SU-DHL-6 (cell line): ENCODE data around the gene NIPSNAP3A.

Experiments used
- H2AFZ ChIP-seq: fragments of 200-600 bp; sonication (generic); 2 replicates; pipeline ENCODE4 v1.6.1; 2014; ENCODE audit warnings: low read depth, mild to moderate bottlenecking, moderate library complexity, mixed read lengths, antibody characterized with exemption, low read length; ENCODE audit not compliant: severe bottlenecking
- H3F3A ChIP-seq: fragments of 200-600 bp; shearing (Covaris generic); 2 replicates; pipeline ENCODE4 v1.6.0; 2016; ENCODE audit warnings: antibody characterized with exemption, mild to moderate bottlenecking; ENCODE audit not compliant: insufficient read depth
- H3K27ac ChIP-seq: fragments of 200-600 bp; sonication (generic); 2 replicates; pipeline ENCODE4 v1.5.1; 2016; ENCODE audit warnings: low read depth, mild to moderate bottlenecking, low read length, moderate library complexity, mixed read lengths
- H3K27me3 ChIP-seq: fragments of 200-600 bp; sonication (generic), shearing (Covaris generic); 2 replicates; pipeline ENCODE4 v1.6.0; 2014; ENCODE audit warnings: mild to moderate bottlenecking, low read length
- H3K36me3 ChIP-seq: fragments of 200-600 bp; sonication (generic); 2 replicates; pipeline ENCODE4 v1.6.1; 2014; ENCODE audit warnings: mild to moderate bottlenecking, low read length, mixed read lengths
- H3K4me2 ChIP-seq: fragments of 300-600, 200-600 bp; shearing (Covaris generic), sonication (generic); 2 replicates; pipeline ENCODE4 v1.6.0; 2014; ENCODE audit warnings: low read length, low read depth, mild to moderate bottlenecking; ENCODE audit not compliant: poor library complexity, severe bottlenecking
- H3K4me3 ChIP-seq: fragments of 200-600 bp; sonication (generic); 2 replicates; pipeline ENCODE4 v1.5.1; 2014; ENCODE audit warnings: antibody characterized with exemption, low read length, mild to moderate bottlenecking, mixed read lengths; ENCODE audit not compliant: insufficient read depth, poor library complexity, severe bottlenecking
- H3K79me2 ChIP-seq: fragments of 200-600 bp; sonication (generic); 2 replicates; pipeline ENCODE4 v1.6.1; 2014; ENCODE audit warnings: mild to moderate bottlenecking, low read length, moderate library complexity; ENCODE audit not compliant: insufficient read depth
- H3K9ac ChIP-seq: fragments of 200-600 bp; sonication (generic); 2 replicates; pipeline ENCODE4 v1.7.0; 2014; ENCODE audit warnings: mild to moderate bottlenecking, low read length
- H3K9me2 ChIP-seq: fragments of 200-600 bp; sonication (generic); replicated peaks from 2 replicates; pipeline ENCODE4 v1.6.1; 2014; ENCODE audit warnings: low read length; ENCODE audit not compliant: insufficient read depth
- H3K9me3 ChIP-seq: fragments of 200-600 bp; sonication (generic); 2 replicates; pipeline ENCODE4 v1.6.1; 2014; ENCODE audit warnings: low read length, mixed read lengths; ENCODE audit not compliant: insufficient read depth
- H4K20me1 ChIP-seq: fragments of 200-600 bp; sonication (generic); 2 replicates; pipeline ENCODE4 v1.6.1; 2014; ENCODE audit warnings: low read depth, mild to moderate bottlenecking, antibody characterized with exemption, low read length, moderate library complexity, mixed read lengths
- EZH2phosphoT487 ChIP-seq: fragments of 200-600 bp; sonication (generic), shearing (Covaris generic); conservative IDR thresholded peaks from 2 replicates; pipeline ENCODE4 v1.6.1; 2018; ENCODE audit warnings: mild to moderate bottlenecking, antibody characterized with exemption, low read length, moderate library complexity, mixed read lengths
- TF ChIP-seq, protein P1 (sequence below): fragments of 200-600 bp; sonication (generic); IDR thresholded peaks from one replicate; pipeline ENCODE4 v1.5.1; 2017; ENCODE audit warnings: antibody characterized with exemption, mild to moderate bottlenecking, low read length, moderate library complexity; ENCODE audit not compliant: insufficient read depth, poor library complexity, severe bottlenecking

The NIPSNAP3A gene

GRCh38 chr9:104787306-104788015 lies 40.0 kb downstream of the NIPSNAP3A start:
- H4K20me1 ChIP-seq: no peaks in the 10 kb centered on the region
- H3K9me2 ChIP-seq: no peaks in the 10 kb centered on the region
- no peak overlapping the region for H3K9ac ChIP-seq
- H3K79me2 ChIP-seq: no peaks in the 10 kb centered on the region
- no peak overlapping the region for H2AFZ ChIP-seq
- TF ChIP-seq EZH2phosphoT487: no peak
- TF ChIP-seq, protein P1, sequence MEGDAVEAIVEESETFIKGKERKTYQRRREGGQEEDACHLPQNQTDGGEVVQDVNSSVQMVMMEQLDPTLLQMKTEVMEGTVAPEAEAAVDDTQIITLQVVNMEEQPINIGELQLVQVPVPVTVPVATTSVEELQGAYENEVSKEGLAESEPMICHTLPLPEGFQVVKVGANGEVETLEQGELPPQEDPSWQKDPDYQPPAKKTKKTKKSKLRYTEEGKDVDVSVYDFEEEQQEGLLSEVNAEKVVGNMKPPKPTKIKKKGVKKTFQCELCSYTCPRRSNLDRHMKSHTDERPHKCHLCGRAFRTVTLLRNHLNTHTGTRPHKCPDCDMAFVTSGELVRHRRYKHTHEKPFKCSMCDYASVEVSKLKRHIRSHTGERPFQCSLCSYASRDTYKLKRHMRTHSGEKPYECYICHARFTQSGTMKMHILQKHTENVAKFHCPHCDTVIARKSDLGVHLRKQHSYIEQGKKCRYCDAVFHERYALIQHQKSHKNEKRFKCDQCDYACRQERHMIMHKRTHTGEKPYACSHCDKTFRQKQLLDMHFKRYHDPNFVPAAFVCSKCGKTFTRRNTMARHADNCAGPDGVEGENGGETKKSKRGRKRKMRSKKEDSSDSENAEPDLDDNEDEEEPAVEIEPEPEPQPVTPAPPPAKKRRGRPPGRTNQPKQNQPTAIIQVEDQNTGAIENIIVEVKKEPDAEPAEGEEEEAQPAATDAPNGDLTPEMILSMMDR: no peak
- H3K36me3 ChIP-seq: no peaks in the 10 kb centered on the region
- H3K9me3 ChIP-seq: no peaks in the 10 kb centered on the region
- no peak overlapping the region for H3K4me2 ChIP-seq
- H3K4me3 ChIP-seq: no peak overlapping the region
- no peak overlapping the region for H3K27ac ChIP-seq
- H3K27me3 ChIP-seq: no peaks in the 10 kb centered on the region
- H3F3A ChIP-seq: no peaks in the 10 kb centered on the region

GRCh38 chr9:104788251-104788650 lies 40.8 kb downstream of the NIPSNAP3A start:
- no peak overlapping the region for H3K4me3 ChIP-seq
- no peak for TF ChIP-seq EZH2phosphoT487
- TF ChIP-seq, protein P1: no peak
- H3K27me3 ChIP-seq: no peaks in the 10 kb centered on the region
- H3K9me3 ChIP-seq: no peaks in the 10 kb centered on the region
- H3K9ac ChIP-seq: no peak overlapping the region
- no peaks in the 10 kb centered on the region for H3K36me3 ChIP-seq
- H3K27ac ChIP-seq: no peak overlapping the region
- no peaks in the 10 kb centered on the region for H4K20me1 ChIP-seq
- no peaks in the 10 kb centered on the region for H3K9me2 ChIP-seq
- H3F3A ChIP-seq: no peaks in the 10 kb centered on the region
- H3K4me2 ChIP-seq: no peak overlapping the region
- no peak overlapping the region for H2AFZ ChIP-seq
- no peaks in the 10 kb centered on the region for H3K79me2 ChIP-seq

DNA sequence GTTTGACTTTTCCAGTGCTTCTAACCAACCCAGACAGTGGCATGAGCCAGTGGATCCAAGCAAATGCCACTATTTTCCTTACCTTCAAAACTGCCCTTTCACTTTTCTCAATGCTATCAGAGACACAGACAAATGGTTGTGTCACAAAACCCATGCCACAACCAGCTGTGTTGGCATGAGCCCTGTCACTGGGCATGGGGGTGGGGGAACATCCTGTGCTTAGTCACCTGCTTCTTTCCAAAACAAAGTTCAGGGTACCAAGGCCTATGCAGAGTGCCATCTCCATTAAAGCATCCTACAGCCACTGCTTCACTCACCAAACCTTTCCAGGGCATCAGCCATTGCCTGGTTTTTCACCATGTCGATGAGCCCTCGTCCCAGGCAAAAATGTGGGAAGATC lies 46.6 kb downstream of the NIPSNAP3A start:
- Histone ChIP-seq H3K79me2 (no peaks in the 10 kb centered on the region), H3K9ac (no peak overlapping the region), H3K4me3 (no peak overlapping the region), H3K9me3 (no peaks in the 10 kb centered on the region), H3K36me3 (no peaks in the 10 kb centered on the region), H3K27me3 (no peaks in the 10 kb centered on the region), H2AFZ (no peak overlapping the region), H3K4me2 (no peak overlapping the region), H4K20me1 (no peaks in the 10 kb centered on the region), H3K27ac (no peak overlapping the region), H3F3A (no peaks in the 10 kb centered on the region), H3K9me2 (no peaks in the 10 kb centered on the region)
- TF ChIP-seq EZH2phosphoT487: no peak
- TF ChIP-seq, protein P1: no peak
